Measurements from ENCODE around the gene GIMAP4. TPM values are rescaled to one million over a fixed set of nuclear protein-coding genes. Genes with fewer than 3 reads are reported as not detected.
"Not testable (repeated sequence)": the region's sequence is repeated elsewhere in the genome, so short reads cannot be mapped to it uniquely, and the experiment has no call there.

The GIMAP4 gene
- polyA plus RNA-seq, 4 donors: 19.1 to 30.2 (median 23.9) TPM

DNA sequence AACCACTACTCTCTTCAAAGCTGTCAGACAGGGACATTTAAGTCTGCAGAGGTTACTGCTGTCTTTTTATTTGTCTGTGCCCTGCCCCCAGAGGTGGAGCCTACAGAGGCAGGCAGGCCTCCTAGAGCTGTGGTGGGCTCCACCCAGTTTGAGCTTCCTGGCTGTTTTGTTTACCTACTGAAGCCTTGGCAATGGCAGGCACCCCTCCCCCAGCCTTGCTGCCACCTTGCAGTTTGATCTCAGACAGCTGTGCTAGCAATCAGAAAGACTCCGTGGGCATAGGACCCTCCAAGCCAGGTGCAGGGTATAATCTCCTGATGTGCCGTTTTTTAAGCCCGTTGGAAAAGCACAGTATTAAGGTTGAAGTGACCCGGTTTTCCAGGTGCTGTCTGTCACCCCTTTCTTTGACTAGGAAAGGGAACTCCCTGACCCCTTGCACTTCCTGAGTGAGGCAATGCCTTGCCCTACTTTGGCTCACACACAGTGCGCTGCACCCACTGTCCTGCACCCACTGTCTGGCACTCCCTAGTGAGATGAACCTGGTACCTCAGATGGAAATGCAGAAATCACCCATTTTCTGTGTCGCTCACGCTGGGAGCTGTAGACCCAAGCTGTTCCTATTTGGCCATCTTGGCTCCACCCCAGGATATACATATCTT, 12.9 kb downstream of the GIMAP4 start:
- DNase-seq (ENCODE audit: low read depth in 4 of 4, low spot score in 3 of 4): not testable (repeated sequence)

DNA sequence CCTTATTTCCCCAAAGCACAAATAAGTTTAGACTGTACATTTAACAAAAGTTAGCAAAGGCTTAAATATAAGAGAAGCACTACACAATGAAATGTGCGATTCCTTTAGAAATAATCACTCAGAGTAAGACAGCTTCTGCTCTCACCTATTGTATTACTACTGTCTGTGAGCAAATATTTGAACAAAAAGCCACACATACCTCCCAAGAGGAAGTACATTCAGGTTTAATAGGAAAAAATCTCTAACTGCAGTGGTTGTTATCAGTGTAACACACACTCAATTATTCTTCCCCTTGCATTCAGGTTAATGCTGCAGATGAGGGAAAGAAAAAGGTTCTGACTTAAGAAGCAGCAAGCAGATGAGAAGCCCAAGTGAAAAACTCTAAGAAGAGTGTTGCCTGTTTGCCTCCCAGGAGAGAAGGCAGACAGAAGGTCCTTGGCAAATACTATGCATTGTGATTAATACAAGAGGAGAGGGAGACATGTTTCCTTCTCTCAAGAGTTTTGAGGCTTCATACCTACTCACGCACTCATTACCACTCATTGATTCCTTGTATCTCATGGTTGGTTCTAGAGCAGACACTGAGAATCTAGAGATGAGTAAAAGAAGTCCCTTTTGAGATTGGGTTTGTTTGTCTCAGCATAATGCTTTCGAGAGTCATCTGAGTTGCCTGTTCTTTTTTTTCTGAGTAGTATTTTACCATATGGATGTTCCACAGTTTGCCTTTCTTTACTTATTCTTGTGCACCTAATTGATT, 13.6 kb downstream of the GIMAP4 start:
- DNase-seq (ENCODE audit: low read depth in 4 of 4, low spot score in 3 of 4): no peak

DNA sequence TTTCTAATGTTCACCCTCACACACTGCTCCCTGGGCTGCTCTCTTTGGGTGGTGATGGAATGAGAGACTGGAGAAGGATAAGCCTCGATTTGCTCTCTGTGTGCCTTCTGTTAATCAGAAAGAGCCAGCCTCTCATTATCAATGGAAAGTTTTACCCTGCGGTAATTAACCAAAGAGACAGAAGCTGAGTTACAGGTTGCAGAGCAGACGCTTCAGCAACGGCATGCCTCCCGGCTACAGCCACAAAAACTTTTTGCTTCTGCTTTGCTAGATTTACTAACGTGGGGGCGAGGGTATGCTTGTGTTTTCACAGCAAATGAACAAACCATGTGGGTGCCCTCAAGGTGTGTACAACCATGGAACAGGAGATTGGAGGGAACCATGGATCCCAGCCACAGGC, 18.0 kb downstream of the GIMAP4 start:
- no peak for DNase-seq (ENCODE audit: low read depth in 4 of 4, low spot score in 3 of 4)

DNA sequence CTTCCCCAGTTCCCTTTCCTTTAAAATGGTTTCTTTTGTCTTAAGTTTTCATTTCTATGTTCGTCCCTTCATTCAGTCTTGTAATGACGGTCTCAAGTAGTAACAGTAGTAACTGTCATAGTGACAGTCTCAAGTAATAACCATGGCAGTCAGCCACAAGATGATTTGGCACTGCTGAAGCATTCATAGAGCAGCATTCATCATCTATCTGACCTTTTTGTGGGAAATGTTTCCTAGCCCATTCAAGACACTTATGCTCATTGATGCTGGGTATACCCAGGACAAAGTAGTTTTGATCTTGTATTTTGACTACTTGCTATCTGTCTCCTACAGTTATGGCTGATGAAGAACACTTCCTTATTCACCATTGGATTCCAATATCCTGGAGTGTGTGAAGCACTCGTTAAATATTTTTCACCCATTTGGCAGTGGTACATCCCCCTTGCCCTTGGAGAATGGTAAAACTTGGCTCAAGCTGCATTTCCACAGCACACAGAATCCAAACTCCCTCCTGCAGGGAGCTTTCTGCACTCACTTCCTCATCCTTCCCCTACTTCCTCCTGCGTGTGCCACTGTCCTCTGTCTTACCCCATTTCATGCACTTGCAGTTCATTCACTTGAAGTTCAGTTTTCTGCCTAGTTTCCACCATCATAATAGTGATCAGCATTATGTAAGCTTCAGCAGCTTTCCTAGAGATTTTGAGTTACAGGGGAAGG, 19.0 kb downstream of the GIMAP4 start:
- no peak for DNase-seq (ENCODE audit: low read depth in 4 of 4, low spot score in 3 of 4)

DNA sequence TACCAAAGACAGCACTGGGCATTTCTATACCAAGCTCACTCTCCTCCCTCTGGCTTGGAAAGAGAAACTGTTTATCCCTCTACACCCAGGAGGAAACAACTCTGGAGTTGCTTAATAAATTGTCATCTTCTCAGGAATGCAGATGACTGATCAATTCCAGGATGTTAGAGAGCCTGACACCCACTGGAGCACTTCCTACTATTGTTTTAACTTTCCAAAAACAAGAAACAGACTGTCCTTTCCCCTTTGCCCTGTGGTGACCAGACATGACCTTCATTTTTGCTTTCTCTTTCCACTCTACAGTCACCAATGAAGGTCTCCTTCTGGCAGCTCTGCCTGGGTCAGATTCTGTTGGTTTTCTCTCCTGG, 19.6 kb downstream of the GIMAP4 start:
- no peak for DNase-seq (ENCODE audit: low read depth in 4 of 4, low spot score in 3 of 4)

DNA sequence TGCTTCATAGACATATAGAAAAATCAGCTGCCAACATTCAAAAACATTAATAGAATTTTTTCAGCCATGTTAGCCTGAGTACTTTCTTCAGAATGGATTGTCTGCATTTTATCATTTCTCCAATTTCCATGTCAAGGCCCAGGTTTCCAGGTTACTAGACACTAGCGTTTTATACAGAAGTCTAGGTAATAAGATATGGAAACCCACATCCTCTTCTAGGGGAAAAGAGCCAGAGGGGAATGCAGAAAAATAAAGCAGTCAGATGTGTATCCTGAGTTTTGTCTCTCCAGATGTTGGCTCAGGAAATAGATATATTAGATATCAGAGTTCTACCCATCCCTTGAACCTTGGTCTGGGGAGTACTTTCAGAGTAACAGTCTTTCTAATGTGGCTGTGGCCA, 20.4 kb downstream of the GIMAP4 start:
- DNase-seq (ENCODE audit: low read depth in 4 of 4, low spot score in 3 of 4): no peak

DNA sequence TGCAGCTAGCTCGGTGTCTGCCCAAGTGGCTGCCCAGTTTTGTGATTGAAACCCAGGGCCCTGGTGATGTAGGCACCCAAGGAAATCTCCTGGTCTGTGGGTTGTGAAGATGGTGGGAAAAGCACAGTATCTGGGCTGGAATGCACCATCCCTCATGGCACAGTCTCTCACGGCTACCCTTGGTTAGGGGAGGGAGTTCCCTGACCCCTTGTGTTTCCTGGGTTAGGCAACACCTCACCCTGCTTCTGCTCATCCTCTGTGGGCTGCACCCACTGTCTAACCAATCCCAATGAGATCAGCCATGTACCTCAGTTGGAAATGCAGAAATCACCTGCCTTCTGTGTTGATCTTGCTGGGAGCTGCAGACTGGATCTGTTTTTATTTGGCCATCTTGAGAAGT, 27.6 kb downstream of the GIMAP4 start:
- DNase-seq (ENCODE audit: low read depth in 4 of 4, low spot score in 3 of 4): no peak

DNA sequence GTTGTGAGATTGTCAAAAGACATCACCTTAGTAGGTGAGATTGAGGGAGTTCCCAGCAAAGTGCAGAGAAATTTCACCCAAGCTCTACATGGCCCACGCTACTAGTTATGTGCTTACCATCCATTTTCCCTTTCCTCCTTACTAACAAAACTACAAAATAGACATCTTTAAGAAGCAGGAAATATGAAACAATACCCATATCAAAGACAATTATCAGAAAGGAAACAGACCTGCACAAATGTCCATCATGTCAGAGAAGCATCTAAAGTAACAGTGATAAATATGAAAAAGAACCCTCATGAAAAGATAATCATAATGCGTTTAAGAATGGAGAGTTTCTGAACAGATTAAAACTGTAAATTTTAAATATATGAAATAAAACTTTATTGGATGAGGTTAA, 28.2 kb downstream of the GIMAP4 start:
- DNase-seq (ENCODE audit: low read depth in 4 of 4, low spot score in 3 of 4): no peak

DNA sequence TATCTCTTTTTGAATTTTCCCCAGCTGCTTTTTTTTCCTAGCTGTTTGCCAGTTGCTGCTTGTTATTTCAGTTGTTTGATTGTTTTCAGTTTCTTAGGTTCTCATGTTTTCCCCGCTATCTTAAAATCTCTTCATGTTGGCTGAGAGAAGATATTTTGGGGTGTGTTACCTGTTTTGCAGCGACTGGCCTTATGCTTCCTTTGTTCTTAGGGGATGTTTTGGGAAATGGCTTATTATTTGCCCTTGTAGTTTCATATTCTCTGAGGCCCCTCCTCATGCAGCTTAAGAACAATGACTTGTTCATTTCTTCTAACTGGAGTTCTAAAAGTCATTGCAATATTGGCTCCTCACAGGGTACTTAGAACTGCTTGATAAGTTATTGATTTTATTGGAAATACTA, 36.4 kb downstream of the GIMAP4 start:
- not testable (repeated sequence) for DNase-seq (ENCODE audit: low read depth in 4 of 4, low spot score in 3 of 4)

DNA sequence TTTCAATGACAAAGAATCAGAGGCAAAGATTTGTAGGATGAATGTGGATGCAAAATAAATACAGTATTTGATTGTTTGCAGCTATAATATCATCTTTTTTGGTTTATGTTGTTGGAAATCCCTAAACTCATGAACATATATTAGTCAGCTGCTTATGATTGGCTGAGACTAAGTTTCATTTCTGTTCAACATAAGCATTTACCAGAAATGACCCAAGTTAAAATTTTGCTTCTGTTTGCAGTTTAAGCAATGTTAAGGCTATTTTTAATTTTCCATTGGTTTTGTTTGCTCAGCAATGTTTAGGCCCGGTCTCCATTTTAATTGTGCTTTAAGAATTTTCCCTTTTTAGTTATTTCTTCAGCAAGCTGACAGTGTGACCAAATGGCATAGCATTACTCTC, 43.0 kb downstream of the GIMAP4 start:
- no peak for DNase-seq (ENCODE audit: low read depth in 4 of 4, low spot score in 3 of 4)

DNA sequence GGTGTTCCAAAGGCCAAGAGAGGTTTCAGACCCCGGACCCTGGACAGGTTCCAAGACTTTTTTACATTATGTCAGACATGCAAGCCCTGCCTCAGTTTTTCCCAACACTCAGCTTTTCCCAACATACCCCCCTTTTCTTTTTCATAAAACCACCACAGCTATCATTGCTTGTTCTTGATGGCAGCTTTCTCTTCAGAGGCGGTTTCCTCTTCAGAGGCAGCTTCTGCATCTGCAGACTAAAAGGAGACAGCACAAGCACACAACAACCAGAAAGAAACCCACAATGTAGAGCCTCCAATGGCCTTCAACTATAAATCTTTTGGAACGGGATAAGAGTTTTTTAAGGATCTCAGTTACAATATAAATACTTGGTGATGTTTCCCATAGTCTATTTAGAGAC, 45.7 kb downstream of the GIMAP4 start:
- DNase-seq (ENCODE audit: low read depth in 4 of 4, low spot score in 3 of 4): no peak

DNA sequence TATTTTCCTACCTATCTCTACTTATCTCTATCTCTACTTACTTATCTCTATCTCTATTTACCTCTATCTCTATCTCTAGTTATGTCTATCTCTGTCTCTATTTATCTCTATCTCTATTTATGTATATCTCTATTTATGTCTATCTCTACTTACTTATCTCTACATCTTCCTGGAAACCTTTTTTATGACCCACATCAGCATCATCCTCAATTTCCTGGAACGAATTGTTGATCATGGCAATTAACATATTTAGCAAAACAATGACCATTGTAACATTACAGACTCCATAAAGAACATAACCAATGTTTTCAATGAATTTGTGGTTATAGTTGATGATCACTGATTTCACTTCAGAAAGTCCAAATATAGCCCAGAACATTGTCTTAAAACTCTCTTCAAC, 46.7 kb downstream of the GIMAP4 start:
- DNase-seq (ENCODE audit: low read depth in 4 of 4, low spot score in 3 of 4): no peak

DNA sequence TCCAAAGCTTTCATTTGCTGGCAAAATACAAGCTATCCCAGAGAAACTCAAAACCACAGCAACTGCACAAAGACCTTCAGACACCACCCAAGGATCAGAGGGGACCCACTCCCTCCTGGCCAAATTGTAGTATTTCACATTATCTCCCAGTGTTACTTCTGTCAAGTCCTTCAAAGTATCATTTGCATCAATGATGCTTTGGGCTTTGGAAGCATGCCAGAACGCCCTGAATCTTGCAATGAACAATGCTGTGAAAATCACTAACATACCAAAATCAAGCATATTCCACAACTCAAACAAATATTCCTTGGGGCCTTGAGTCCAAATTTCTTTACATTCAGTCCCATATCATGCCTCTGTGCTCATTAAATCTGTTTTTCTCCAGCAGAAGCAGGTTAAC, 47.2 kb downstream of the GIMAP4 start:
- not testable (repeated sequence) for DNase-seq (ENCODE audit: low read depth in 4 of 4, low spot score in 3 of 4)

DNA sequence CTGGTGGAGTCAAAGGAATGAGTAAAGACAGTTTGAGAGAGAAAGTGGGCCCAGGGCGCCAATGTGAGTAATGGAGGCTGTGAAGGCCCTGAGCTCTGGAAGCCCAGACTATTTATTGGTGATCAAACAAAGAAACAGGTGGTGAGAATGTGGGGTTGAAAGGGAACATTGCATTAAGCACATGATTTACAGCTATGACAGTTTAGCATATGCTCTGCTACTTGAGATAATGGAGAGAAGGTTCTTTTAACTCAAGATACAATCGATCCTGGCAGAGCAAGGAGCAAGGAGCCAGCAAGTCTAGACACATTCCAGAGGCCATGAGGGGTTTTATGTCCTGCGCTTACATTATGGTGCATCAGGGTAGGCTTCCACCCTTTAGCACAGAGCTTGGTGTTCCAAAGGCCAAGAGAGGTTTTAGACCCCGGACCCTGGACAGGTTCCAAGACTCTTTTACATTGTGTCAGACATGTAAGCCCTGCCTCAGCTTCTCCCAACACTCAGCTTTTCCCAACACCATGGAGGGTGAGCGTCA, 48.1 kb downstream of the GIMAP4 start:
- DNase-seq (ENCODE audit: low read depth in 4 of 4, low spot score in 3 of 4): not testable (repeated sequence)

DNA sequence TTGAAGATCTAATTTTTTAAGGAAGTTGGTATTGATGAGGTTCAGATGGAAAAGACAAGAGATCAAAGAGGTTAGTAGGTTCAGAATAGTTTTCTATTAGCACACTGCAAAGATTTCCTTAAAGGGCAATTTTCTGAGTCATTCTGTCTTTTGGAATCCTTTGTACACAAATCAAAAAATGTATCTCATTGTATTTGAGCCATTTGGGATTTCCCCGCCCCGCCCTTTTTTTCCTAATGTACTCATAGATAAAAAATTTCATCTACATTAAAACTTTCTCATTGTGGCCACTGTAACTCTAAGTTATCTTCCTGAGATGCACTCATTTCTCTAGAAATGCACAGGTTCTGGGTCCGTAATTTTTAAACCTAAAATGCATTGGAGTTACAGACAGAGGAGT, 52.9 kb downstream of the GIMAP4 start:
- no peak for DNase-seq (ENCODE audit: low read depth in 4 of 4, low spot score in 3 of 4)

DNA sequence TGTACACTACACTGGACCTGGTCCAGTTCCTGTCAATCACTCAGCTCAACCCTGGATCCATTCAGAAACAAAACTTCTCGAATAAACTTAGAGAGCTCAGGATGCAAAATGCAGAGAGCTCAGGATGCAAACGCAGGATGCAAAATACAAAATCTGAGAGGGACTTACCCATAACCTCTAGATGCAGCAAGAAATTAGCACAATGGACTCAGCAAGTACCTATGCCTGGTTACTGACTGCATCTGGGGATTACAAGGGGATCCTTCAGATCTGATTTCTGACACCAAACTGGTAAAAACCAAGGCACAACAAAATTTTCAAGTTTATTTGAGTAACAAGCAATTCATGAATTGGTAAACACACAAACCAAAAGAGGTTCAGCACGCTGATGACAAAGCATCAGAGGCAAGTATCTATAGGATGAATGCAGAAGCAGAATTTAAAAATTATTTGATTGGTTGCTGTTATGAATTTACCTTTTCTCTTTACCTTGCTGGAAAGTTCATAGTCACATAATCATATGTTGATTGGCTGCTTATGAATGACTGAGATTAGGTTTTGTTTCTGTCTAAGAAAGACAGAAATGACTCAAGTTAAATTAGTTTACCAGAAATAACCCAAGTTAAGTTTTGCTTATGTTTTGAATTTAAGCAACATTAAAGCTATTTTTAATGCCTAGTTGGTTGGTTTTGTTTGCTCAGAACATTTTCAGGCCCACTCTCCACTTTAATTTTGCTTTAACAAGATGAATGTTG, 53.6 kb downstream of the GIMAP4 start:
- no peak for DNase-seq (ENCODE audit: low read depth in 4 of 4, low spot score in 3 of 4)

DNA sequence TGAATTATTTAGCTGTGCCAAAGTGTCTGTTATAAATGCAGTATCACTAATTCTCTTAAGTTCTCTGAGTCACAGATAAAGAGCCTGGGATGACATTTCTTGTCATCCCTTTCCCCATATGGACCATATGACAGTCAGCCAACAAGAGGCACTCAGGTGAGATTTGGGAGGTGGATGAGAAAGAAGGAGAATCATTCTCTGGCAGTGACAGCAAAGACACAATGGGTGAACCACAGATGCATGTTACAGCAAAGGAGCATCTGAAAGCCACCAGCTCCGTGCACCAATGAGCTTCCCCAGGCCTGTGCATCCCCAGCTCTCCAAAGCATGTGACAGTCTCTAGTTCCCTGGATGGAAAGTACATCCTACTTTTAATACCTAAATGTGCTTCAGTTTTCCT, 54.2 kb downstream of the GIMAP4 start:
- DNase-seq (ENCODE audit: low read depth in 4 of 4, low spot score in 3 of 4): no peak

All from right renal pelvis (tissue), 4 donors.